HEK293 (cell line): ENCODE data around the gene TNFRSF1A.

ENCODE experiments used
- BCL11A ChIP-seq: fragments of 450-650 bp; formaldehyde crosslinking; IDR thresholded peaks from 2 replicates; pipeline ENCODE4 v1.5.1; 2016; ENCODE audit warnings: low read depth, missing biosample characterization, missing genetic modification characterization
- KLF1 ChIP-seq: fragments of 450-650 bp; formaldehyde crosslinking; IDR thresholded peaks from 2 replicates; pipeline ENCODE4 v1.5.1; 2016; ENCODE audit warnings: missing biosample characterization, missing genetic modification characterization
- KLF10 ChIP-seq: fragments of 450-650 bp; IDR thresholded peaks from 2 replicates; pipeline ENCODE4 v1.5.1; 2018; ENCODE audit warnings: missing biosample characterization, mild to moderate bottlenecking, missing genetic modification characterization
- KLF9 ChIP-seq: fragments of 450-650 bp; formaldehyde crosslinking; IDR thresholded peaks from 2 replicates; pipeline ENCODE4 v1.5.1; 2016; ENCODE audit warnings: missing biosample characterization, missing genetic modification characterization, low read depth
- MEIS1 ChIP-seq: sonication (generic); formaldehyde crosslinking; IDR thresholded peaks from 2 replicates; pipeline ENCODE4 v1.8.1; 2022; ENCODE audit warnings: missing genetic modification reagents, mild to moderate bottlenecking, borderline replicate concordance
- SALL2 ChIP-seq: fragments of 450-650 bp; formaldehyde crosslinking; IDR thresholded peaks from 2 replicates; pipeline ENCODE4 v1.5.0; 2017; ENCODE audit warnings: missing biosample characterization, mild to moderate bottlenecking, missing genetic modification characterization, borderline replicate concordance
- SETDB1 ChIP-seq: IDR thresholded peaks from one replicate; pipeline ENCODE4 v1.6.1; 2017; ENCODE audit warnings: mild to moderate bottlenecking, low read length, moderate library complexity, mixed read lengths; ENCODE audit not compliant: insufficient read length
- YY2 ChIP-seq: fragments of 450-650 bp; formaldehyde crosslinking; IDR thresholded peaks from 2 replicates; pipeline ENCODE4 v1.5.1; 2016; ENCODE audit warnings: missing biosample characterization, missing genetic modification characterization
- ZFP69B ChIP-seq: fragments of 450-650 bp; formaldehyde crosslinking; IDR thresholded peaks from 2 replicates; pipeline ENCODE4 v1.5.1; 2016; ENCODE audit warnings: missing biosample characterization, missing genetic modification characterization
- ZIC2 ChIP-seq: fragments of 450-650 bp; formaldehyde crosslinking; IDR thresholded peaks from 2 replicates; pipeline ENCODE4 v1.5.1; 2016; ENCODE audit warnings: missing biosample characterization, missing genetic modification characterization
- ZNF10 ChIP-seq: fragments of 450-650 bp; formaldehyde crosslinking; IDR thresholded peaks from 2 replicates; pipeline ENCODE4 v1.5.1; 2017; ENCODE audit warnings: missing biosample characterization, missing genetic modification characterization
- ZNF133 ChIP-seq: fragments of 450-650 bp; formaldehyde crosslinking; IDR thresholded peaks from 2 replicates; pipeline ENCODE4 v1.5.1; 2016; ENCODE audit warnings: missing biosample characterization, missing genetic modification characterization
- ZNF157 ChIP-seq: fragments of 450-650 bp; formaldehyde crosslinking; IDR thresholded peaks from 2 replicates; pipeline ENCODE4 v1.5.1; 2016; ENCODE audit warnings: missing biosample characterization, missing genetic modification characterization
- ZNF169 ChIP-seq: fragments of 450-650 bp; formaldehyde crosslinking; IDR thresholded peaks from 2 replicates; pipeline ENCODE4 v1.5.1; 2016; ENCODE audit warnings: missing biosample characterization, missing genetic modification characterization
- ZNF23 ChIP-seq: fragments of 450-650 bp; formaldehyde crosslinking; IDR thresholded peaks from 2 replicates; pipeline ENCODE4 v1.5.1; 2016; ENCODE audit warnings: missing biosample characterization, missing genetic modification characterization, borderline replicate concordance
- ZNF473 ChIP-seq: fragments of 450-650 bp; formaldehyde crosslinking; IDR thresholded peaks from 2 replicates; pipeline ENCODE4 v1.5.1; 2017; ENCODE audit warnings: missing biosample characterization, missing genetic modification characterization
- ZNF501 ChIP-seq: fragments of 450-650 bp; formaldehyde crosslinking; IDR thresholded peaks from 2 replicates; pipeline ENCODE4 v1.5.1; 2016; ENCODE audit warnings: missing biosample characterization, missing genetic modification characterization
- ZNF510 ChIP-seq: fragments of 450-650 bp; formaldehyde crosslinking; IDR thresholded peaks from 2 replicates; pipeline ENCODE4 v1.5.1; 2018; ENCODE audit warnings: mild to moderate bottlenecking, missing genetic modification characterization, missing biosample characterization; ENCODE audit not compliant: insufficient replicate concordance
- ZNF571 ChIP-seq: fragments of 450-650 bp; formaldehyde crosslinking; IDR thresholded peaks from 2 replicates; pipeline ENCODE4 v1.5.0; 2017; ENCODE audit warnings: missing biosample characterization, missing genetic modification characterization
- ZNF621 ChIP-seq: fragments of 450-650 bp; formaldehyde crosslinking; IDR thresholded peaks from 2 replicates; pipeline ENCODE4 v1.5.1; 2017; ENCODE audit warnings: missing biosample characterization, missing genetic modification characterization
- ZNF623 ChIP-seq: fragments of 450-650 bp; formaldehyde crosslinking; IDR thresholded peaks from 2 replicates; pipeline ENCODE4 v1.5.1; 2016; ENCODE audit warnings: missing biosample characterization, missing genetic modification characterization
- ZNF624 ChIP-seq: fragments of 450-650 bp; formaldehyde crosslinking; IDR thresholded peaks from 2 replicates; pipeline ENCODE4 v1.5.1; 2017; ENCODE audit warnings: missing biosample characterization, missing genetic modification characterization
- ZNF654 ChIP-seq: fragments of 450-650 bp; formaldehyde crosslinking; IDR thresholded peaks from 2 replicates; pipeline ENCODE4 v1.5.1; 2016; ENCODE audit warnings: low read depth, missing biosample characterization, missing genetic modification characterization
- ZNF660 ChIP-seq: fragments of 450-650 bp; IDR thresholded peaks from 2 replicates; pipeline ENCODE4 v1.5.1; 2018; ENCODE audit warnings: missing biosample characterization, mild to moderate bottlenecking, missing genetic modification characterization
- ZNF843 ChIP-seq: fragments of 450-650 bp; formaldehyde crosslinking; IDR thresholded peaks from 2 replicates; pipeline ENCODE4 v1.5.1; 2016; ENCODE audit warnings: missing biosample characterization, missing genetic modification characterization
- ZSCAN16 ChIP-seq: fragments of 450-650 bp; formaldehyde crosslinking; IDR thresholded peaks from 2 replicates; pipeline ENCODE4 v1.5.1; 2016; ENCODE audit warnings: missing biosample characterization, missing genetic modification characterization
- ZSCAN30 ChIP-seq: fragments of 450-650 bp; IDR thresholded peaks from 2 replicates; pipeline ENCODE4 v1.5.1; 2018; ENCODE audit warnings: missing biosample characterization, mild to moderate bottlenecking, missing genetic modification characterization, moderate library complexity
- TF ChIP-seq, protein P1 (sequence below): fragments of 450-650 bp; formaldehyde crosslinking; IDR thresholded peaks from 2 replicates; pipeline ENCODE4 v1.5.1; 2016; ENCODE audit warnings: missing biosample characterization, missing genetic modification characterization
- TF ChIP-seq, protein P2 (sequence below): fragments of 450-650 bp; formaldehyde crosslinking; IDR thresholded peaks from 2 replicates; pipeline ENCODE4 v1.5.1; 2016; ENCODE audit warnings: missing biosample characterization, missing genetic modification characterization
- TF ChIP-seq, protein P3 (sequence below): fragments of 450-650 bp; formaldehyde crosslinking; IDR thresholded peaks from 2 replicates; pipeline ENCODE4 v1.5.1; 2016; ENCODE audit warnings: missing biosample characterization, missing genetic modification characterization
- TF ChIP-seq, protein P4 (sequence below): fragments of 450-650 bp; IDR thresholded peaks from 2 replicates; pipeline ENCODE4 v1.5.1; 2018; ENCODE audit warnings: missing biosample characterization, mild to moderate bottlenecking, missing genetic modification characterization
- TF ChIP-seq, protein P5 (sequence below): fragments of 450-650 bp; formaldehyde crosslinking; IDR thresholded peaks from 2 replicates; pipeline ENCODE4 v1.5.1; 2016; ENCODE audit warnings: missing biosample characterization, missing genetic modification characterization
- TF ChIP-seq, protein P6 (sequence below): fragments of 450-650 bp; formaldehyde crosslinking; IDR thresholded peaks from 2 replicates; pipeline ENCODE4 v1.5.1; 2017; ENCODE audit warnings: missing biosample characterization, missing genetic modification characterization

The TNFRSF1A gene

DNA sequence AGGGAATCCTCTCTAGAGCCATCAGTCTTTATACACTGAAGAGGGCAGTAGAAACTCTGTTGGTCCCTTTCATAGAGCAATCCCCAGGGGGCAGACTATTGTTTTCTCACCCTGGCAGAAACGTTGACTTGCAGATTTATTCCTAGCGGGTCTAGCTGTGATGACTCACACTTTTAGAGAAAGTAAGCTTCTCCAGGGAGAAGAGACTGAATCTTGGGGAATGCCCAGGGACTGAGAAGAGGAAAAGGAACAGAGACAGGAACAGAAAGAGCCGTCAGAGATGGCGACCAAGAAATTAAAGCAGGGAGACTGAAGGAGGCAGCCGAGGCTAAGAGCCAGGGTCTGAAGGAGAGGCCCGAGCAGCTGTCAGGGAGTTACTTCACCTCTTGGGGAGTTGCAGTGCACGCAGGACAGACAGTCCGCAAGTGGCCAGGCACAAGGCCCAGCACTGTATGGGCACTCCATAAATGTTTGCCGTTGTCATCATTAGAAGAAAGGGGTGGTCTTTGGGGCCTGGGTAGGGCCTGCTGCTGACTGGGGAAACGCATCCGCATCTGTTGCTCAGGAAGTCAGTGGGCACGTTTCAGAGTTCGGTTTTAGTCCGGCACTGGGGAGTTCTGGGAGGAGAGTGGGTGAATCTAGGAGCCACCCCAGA lies 18.4 kb downstream of the TNFRSF1A start (continued):
- TF ChIP-seq MEIS1 (CRISPR knock-in tag): no peak
- no peak for TF ChIP-seq KLF9 (tag by site-specific recombination)
- peak; percentile 67 for TF ChIP-seq ZIC2 (tag by site-specific recombination)
- TF ChIP-seq, protein P1, sequence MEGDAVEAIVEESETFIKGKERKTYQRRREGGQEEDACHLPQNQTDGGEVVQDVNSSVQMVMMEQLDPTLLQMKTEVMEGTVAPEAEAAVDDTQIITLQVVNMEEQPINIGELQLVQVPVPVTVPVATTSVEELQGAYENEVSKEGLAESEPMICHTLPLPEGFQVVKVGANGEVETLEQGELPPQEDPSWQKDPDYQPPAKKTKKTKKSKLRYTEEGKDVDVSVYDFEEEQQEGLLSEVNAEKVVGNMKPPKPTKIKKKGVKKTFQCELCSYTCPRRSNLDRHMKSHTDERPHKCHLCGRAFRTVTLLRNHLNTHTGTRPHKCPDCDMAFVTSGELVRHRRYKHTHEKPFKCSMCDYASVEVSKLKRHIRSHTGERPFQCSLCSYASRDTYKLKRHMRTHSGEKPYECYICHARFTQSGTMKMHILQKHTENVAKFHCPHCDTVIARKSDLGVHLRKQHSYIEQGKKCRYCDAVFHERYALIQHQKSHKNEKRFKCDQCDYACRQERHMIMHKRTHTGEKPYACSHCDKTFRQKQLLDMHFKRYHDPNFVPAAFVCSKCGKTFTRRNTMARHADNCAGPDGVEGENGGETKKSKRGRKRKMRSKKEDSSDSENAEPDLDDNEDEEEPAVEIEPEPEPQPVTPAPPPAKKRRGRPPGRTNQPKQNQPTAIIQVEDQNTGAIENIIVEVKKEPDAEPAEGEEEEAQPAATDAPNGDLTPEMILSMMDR: peak; percentile 75
- TF ChIP-seq KLF1 (tag by site-specific recombination): no peak
- no peak for TF ChIP-seq ZNF157 (tag by site-specific recombination)
- TF ChIP-seq ZSCAN16: no peak
- no peak for TF ChIP-seq KLF10 (tag by site-specific recombination)
- TF ChIP-seq ZNF10 (tag by site-specific recombination): 0 out of 2 replicates have a peak, but pooled peaks have one; percentile 4
- 0 out of 2 replicates have a peak, but pooled peaks have one; percentile 21 for TF ChIP-seq ZSCAN30
- TF ChIP-seq ZNF624: no peak
- TF ChIP-seq YY2: no peak
- TF ChIP-seq SALL2 (tag by site-specific recombination): no peak
- TF ChIP-seq, protein P2, sequence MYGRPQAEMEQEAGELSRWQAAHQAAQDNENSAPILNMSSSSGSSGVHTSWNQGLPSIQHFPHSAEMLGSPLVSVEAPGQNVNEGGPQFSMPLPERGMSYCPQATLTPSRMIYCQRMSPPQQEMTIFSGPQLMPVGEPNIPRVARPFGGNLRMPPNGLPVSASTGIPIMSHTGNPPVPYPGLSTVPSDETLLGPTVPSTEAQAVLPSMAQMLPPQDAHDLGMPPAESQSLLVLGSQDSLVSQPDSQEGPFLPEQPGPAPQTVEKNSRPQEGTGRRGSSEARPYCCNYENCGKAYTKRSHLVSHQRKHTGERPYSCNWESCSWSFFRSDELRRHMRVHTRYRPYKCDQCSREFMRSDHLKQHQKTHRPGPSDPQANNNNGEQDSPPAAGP (tag by site-specific recombination): no peak
- no peak for TF ChIP-seq SETDB1
- TF ChIP-seq, protein P3, sequence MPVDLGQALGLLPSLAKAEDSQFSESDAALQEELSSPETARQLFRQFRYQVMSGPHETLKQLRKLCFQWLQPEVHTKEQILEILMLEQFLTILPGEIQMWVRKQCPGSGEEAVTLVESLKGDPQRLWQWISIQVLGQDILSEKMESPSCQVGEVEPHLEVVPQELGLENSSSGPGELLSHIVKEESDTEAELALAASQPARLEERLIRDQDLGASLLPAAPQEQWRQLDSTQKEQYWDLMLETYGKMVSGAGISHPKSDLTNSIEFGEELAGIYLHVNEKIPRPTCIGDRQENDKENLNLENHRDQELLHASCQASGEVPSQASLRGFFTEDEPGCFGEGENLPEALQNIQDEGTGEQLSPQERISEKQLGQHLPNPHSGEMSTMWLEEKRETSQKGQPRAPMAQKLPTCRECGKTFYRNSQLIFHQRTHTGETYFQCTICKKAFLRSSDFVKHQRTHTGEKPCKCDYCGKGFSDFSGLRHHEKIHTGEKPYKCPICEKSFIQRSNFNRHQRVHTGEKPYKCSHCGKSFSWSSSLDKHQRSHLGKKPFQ (tag by site-specific recombination): 0 out of 2 replicates have a peak, but pooled peaks have one; percentile 32
- no peak for TF ChIP-seq ZNF623 (tag by site-specific recombination)
- no peak for TF ChIP-seq ZNF473 (tag by site-specific recombination)
- TF ChIP-seq ZNF654 (tag by site-specific recombination): peak; percentile 17; the same call in 1 of the 2 replicates
- TF ChIP-seq ZNF501: no peak
- TF ChIP-seq ZNF843 (tag by site-specific recombination): no peak
- no peak for TF ChIP-seq ZNF510 (tag by site-specific recombination)
- no peak for TF ChIP-seq ZNF169 (tag by site-specific recombination)
- TF ChIP-seq ZNF571: no peak
- TF ChIP-seq ZNF621 (tag by site-specific recombination): no peak
- TF ChIP-seq ZNF23 (tag by site-specific recombination): no peak
- peak; percentile 96 for TF ChIP-seq ZNF660 (tag by site-specific recombination)
- TF ChIP-seq, protein P4, sequence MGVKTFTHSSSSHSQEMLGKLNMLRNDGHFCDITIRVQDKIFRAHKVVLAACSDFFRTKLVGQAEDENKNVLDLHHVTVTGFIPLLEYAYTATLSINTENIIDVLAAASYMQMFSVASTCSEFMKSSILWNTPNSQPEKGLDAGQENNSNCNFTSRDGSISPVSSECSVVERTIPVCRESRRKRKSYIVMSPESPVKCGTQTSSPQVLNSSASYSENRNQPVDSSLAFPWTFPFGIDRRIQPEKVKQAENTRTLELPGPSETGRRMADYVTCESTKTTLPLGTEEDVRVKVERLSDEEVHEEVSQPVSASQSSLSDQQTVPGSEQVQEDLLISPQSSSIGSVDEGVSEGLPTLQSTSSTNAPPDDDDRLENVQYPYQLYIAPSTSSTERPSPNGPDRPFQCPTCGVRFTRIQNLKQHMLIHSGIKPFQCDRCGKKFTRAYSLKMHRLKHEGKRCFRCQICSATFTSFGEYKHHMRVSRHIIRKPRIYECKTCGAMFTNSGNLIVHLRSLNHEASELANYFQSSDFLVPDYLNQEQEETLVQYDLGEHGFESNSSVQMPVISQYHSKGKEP: no peak
- no peak for TF ChIP-seq ZFP69B (tag by site-specific recombination)
- TF ChIP-seq BCL11A (tag by site-specific recombination): no peak
- TF ChIP-seq, protein P5, sequence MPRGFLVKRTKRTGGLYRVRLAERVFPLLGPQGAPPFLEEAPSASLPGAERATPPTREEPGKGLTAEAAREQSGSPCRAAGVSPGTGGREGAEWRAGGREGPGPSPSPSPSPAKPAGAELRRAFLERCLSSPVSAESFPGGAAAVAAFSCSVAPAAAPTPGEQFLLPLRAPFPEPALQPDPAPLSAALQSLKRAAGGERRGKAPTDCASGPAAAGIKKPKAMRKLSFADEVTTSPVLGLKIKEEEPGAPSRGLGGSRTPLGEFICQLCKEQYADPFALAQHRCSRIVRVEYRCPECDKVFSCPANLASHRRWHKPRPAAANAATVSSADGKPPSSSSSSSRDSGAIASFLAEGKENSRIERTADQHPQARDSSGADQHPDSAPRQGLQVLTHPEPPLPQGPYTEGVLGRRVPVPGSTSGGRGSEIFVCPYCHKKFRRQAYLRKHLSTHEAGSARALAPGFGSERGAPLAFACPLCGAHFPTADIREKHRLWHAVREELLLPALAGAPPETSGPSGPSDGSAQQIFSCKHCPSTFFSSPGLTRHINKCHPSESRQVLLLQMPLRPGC (tag by site-specific recombination): peak; percentile 57; the same call in 1 of the 2 replicates
- TF ChIP-seq, protein P6, sequence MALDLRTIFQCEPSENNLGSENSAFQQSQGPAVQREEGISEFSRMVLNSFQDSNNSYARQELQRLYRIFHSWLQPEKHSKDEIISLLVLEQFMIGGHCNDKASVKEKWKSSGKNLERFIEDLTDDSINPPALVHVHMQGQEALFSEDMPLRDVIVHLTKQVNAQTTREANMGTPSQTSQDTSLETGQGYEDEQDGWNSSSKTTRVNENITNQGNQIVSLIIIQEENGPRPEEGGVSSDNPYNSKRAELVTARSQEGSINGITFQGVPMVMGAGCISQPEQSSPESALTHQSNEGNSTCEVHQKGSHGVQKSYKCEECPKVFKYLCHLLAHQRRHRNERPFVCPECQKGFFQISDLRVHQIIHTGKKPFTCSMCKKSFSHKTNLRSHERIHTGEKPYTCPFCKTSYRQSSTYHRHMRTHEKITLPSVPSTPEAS (tag by site-specific recombination): no peak
- TF ChIP-seq ZNF133 (tag by site-specific recombination): no peak
